Measurements from ENCODE around the gene GRM1. TPM values are rescaled to one million over a fixed set of nuclear protein-coding genes. Genes with fewer than 3 reads are reported as not detected.

The GRM1 gene
- total RNA-seq, 1 donor from 2014 or later, result 0.13 TPM

- DNase-seq (ENCODE audit: low read depth in 2 of 2), result no peak
These were observed 286.7 kb downstream of the GRM1 start for GRCh38 chr6:146315381-146316174.

GRCh38 chr6:146316175-146316495 is 287.3 kb downstream of the GRM1 start:
- no peak for DNase-seq (ENCODE audit: low read depth in 2 of 2)

GRCh38 chr6:146331013-146331412 is 302.2 kb downstream of the GRM1 start:
- DNase-seq (ENCODE audit: low read depth in 2 of 2), result no peak

- no peak for DNase-seq (ENCODE audit: low read depth in 2 of 2)
These were observed 306.5 kb downstream of the GRM1 start for GRCh38 chr6:146335336-146335735.

- peak in 1 of 2 donors; percentile 75 for DNase-seq (ENCODE audit: low read depth in 2 of 2)
These were observed 307.3 kb downstream of the GRM1 start for GRCh38 chr6:146336191-146336590.

GRCh38 chr6:146337376-146337775 is 308.5 kb downstream of the GRM1 start:
- no peak for DNase-seq (ENCODE audit: low read depth in 2 of 2)

- peak; percentile 27 to 88 for DNase-seq (ENCODE audit: low read depth in 2 of 2)
These were observed 310.9 kb downstream of the GRM1 start for GRCh38 chr6:146339716-146340115.

GRCh38 chr6:146341493-146342230 is 312.8 kb downstream of the GRM1 start:
- DNase-seq (ENCODE audit: low read depth in 2 of 2), result no peak

GRCh38 chr6:146345598-146345997 is 316.7 kb downstream of the GRM1 start:
- DNase-seq (ENCODE audit: low read depth in 2 of 2), result no peak

- DNase-seq (ENCODE audit: low read depth in 2 of 2), result no peak
These were observed 318.2 kb downstream of the GRM1 start for GRCh38 chr6:146347090-146347489.

GRCh38 chr6:146347690-146348089 is 318.8 kb downstream of the GRM1 start:
- no peak for DNase-seq (ENCODE audit: low read depth in 2 of 2)

GRCh38 chr6:146351018-146351417 is 322.2 kb downstream of the GRM1 start:
- DNase-seq (ENCODE audit: low read depth in 2 of 2), result no peak

- no peak for DNase-seq (ENCODE audit: low read depth in 2 of 2)
These were observed 323.3 kb downstream of the GRM1 start for GRCh38 chr6:146352163-146352562.

- DNase-seq (ENCODE audit: low read depth in 2 of 2), result no peak
These were observed 325.6 kb downstream of the GRM1 start for GRCh38 chr6:146354451-146354850.

- DNase-seq (ENCODE audit: low read depth in 2 of 2), result peak in 1 of 2 donors; percentile 68
These were observed 326.7 kb downstream of the GRM1 start for GRCh38 chr6:146355521-146356100.

- DNase-seq (ENCODE audit: low read depth in 2 of 2), result peak; percentile 27 to 87
These were observed 328.9 kb downstream of the GRM1 start for GRCh38 chr6:146357578-146358430.

GRCh38 chr6:146358431-146359046 is 329.7 kb downstream of the GRM1 start:
- peak in 1 of 2 donors; percentile 78 for DNase-seq (ENCODE audit: low read depth in 2 of 2)

GRCh38 chr6:146359131-146359530 is 330.3 kb downstream of the GRM1 start:
- DNase-seq (ENCODE audit: low read depth in 2 of 2), result peak in 1 of 2 donors; percentile 20

GRCh38 chr6:146361128-146361924 is 332.5 kb downstream of the GRM1 start:
- DNase-seq (ENCODE audit: low read depth in 2 of 2), result peak; percentile 61 to 87

All from dermis microvascular lymphatic vessel endothelial cell (primary cell).